GM19099 (cell line): ENCODE results near the gene MRPL40.
A peak's percentile ranks its signal among the peaks of the same experiment; 100 is the strongest.

Experiments used
- POLR2A ChIP-seq: IDR thresholded peaks from 3 replicates; pipeline ENCODE4 v1.6.1; 2011; ENCODE audit warnings: low read depth; ENCODE audit not compliant: insufficient read length; ENCODE audit errors: extremely low read depth

Gene MRPL40

GRCh38 chr22:19424186-19424500 lies 8.2 kb upstream of the MRPL40 start:
- no peak for TF ChIP-seq POLR2A

- no peak for TF ChIP-seq POLR2A
These were observed 2.1 kb upstream of the MRPL40 start for GRCh38 chr22:19429950-19430889.

- no peak for TF ChIP-seq POLR2A
These were observed 1.3 kb upstream of the MRPL40 start for GRCh38 chr22:19430890-19431541.

- peak; percentile 17 for TF ChIP-seq POLR2A
These were observed 654 bp upstream of the MRPL40 start, which contains the start of gene HIRA for GRCh38 chr22:19431649-19432132. Gene HIRA (minus strand): TSS chr22:19431733. CDS start chr22:19431476, 257 bp downstream.

GRCh38 chr22:19434401-19434800 lies 2.1 kb downstream of the MRPL40 start:
- no peak for TF ChIP-seq POLR2A

DNA sequence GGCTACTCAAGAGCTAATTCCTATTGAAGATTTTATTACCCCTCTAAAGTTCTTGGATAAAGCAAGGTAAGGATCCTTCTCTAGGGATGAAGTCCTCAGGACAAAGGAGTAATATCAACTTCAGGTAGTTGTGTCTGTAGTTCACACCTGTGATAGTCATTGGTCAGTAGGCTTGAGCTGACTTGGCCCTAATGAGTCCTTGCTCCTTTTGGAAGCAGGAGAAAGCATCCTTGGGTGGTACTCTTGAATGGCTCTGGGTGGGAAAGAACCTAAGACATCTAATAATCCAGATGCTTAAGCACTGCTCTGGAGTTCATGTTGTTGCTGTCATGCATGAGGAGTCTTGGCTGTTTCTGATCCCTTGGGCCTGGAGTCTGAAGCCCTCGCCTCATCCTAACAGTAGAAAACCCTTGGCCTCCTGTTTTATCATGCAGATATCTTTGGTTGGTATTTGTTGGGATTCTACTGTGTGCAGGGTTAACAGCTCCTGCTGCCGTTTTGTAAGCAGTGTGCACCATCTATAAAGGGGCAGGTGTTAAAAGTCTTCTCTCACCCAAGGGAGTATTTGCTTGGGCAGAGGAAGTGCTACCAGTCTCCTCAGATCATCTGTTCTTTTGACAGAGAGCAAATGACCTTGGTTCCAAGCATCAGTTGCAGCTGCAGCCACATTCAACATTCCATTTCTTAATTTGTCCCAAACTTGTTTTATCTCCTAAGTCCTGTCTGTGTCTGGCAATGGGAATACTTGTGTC lies 2.7 kb downstream of the MRPL40 start:
- no peak for TF ChIP-seq POLR2A

GRCh38 chr22:19438298-19438697 lies 6.0 kb downstream of the MRPL40 start:
- no peak for TF ChIP-seq POLR2A

DNA sequence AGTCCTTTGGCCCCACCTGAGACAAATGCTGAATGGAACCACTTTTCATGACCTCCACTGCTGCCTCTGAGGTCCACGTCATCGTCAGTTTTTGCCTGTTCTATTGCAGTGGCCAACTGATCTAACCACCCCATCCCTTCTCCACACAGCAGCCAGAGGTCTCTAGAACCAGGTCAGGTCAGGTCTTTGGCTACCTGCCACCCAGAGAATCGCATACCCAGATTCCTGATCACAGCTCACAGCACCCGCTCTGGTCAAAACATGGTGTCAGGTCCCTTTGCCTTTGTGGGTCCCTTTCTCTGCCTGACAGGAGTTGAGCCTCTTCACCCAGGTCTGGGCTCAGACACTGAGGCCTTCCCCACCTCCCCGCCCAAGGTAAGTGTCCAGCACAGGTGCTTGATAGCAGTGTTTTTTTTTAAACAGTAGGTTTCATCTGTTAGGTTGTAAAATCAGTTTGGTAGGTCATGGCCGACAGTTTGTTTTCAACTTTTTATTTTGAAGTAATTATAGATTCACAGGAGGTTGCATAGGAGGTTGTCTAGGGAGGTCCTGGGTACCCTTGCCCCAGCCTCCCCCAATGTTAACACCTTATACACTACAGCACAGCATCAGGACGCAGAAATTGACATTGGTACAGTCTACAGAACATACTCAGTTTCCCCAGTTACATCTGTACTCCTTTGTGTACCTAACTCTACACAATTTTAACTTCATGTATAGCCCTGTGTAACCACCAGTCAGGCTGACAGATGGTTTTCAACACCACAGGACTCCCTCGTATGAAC lies 8.3 kb downstream of the MRPL40 start:
- no peak for TF ChIP-seq POLR2A

GRCh38 chr22:19442166-19442565 lies 9.8 kb downstream of the MRPL40 start:
- no peak for TF ChIP-seq POLR2A

DNA sequence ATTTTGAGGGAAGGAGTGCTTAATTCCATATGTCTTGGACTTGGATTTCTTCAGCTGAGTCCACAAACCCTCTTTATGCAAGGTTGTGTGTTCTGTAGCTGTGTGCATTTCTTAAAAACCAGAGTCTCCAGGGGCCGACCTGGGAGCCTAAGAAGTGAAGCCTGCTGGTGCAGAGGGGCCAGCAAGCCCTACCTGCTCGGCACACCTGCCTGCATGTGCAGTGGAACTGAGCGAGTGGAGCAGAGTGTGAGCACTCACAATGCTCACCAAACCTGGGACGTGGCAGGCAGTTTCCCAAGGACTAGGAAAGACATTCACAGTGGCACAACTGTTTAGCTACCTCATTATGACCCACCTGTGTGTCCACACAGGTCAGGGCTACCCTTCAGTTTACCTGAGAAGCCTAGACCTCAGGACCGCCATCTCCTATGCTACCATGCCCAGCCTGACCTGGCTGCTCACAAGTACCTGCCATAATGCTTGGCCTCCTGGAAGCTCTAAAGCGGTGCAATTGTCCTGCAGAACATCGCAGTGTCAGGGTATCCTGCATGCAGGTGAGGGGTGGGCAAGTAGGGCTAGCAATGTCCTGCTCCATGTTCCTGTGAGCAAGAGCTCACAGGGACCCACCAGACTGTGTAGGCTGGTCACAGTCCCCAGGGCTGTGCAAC lies 11.3 kb downstream of the MRPL40 start:
- TF ChIP-seq POLR2A = no peak

- TF ChIP-seq POLR2A = no peak
These were observed 14.4 kb downstream of the MRPL40 start for GRCh38 chr22:19446603-19447329.

DNA sequence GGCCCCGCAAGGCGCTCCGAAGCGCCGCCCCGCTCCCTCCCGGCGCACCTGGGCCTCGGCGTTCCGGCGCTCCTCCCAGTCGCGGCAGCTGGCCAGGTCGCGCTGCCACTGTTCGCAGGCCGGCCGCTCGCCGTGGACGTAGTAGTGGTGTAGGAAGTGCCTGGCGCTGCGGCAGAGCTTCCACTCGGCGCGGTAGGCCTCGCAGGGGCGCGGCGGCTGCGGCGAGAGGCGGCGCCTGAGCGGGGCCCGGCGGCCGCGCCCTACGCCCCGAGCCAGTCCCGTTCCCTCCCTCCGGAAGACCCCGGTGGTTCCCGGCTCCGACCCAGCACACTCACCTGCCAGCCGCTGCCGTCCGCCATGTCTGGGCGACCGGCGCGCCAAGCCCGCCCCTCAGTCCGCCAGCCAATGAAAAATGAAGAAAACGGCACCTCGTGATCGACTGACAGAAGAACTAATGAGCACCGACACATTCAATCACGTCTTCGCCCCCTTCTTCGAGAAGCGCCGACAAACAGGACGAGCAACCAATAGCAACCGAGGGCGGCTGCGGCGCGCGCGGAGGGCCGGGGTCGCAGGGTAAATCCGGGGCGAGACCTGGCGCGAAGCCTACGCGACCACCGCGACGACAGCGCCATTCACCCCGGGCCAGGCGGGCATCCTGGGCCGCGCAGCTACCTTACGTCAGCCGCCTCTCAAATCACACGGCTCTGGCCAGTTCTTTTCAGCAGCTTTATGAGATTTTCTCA lies 15.2 kb downstream of the MRPL40 start, which contains the start of gene C22orf39:
C22orf39 (minus strand) TSS at position 382 of the 746 bp plus-strand sequence; CDS start at position 359, 23 bp downstream.
- TF ChIP-seq POLR2A = peak; percentile 90
